Measurements from ENCODE around the gene ARSB.

DNA sequence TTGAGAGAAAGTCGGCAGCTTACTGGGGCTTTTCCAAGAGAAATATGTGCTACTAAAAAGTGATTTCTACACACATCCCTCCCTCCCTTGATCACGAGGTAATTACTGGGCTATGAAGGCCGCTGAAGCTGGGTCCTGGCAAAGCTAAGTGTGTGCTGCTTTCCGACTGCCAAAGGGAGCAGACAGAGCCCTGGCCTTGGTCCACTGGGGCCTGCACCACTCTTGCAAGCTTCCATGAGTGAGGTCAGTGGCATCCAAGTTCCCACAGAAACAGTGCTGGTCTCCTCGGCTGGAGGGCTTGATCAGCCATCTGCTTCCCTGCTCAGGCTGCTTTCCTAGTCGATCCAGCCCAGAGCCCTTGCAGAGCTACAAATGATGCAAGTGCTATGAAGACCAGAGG, 181.8 kb downstream of the ARSB start:
- no peak for TF ChIP-seq EZH2 (IDR thresholded peaks at IDR 0.05; ENCODE audit: borderline replicate concordance, low read length)
- TF ChIP-seq, protein P1, sequence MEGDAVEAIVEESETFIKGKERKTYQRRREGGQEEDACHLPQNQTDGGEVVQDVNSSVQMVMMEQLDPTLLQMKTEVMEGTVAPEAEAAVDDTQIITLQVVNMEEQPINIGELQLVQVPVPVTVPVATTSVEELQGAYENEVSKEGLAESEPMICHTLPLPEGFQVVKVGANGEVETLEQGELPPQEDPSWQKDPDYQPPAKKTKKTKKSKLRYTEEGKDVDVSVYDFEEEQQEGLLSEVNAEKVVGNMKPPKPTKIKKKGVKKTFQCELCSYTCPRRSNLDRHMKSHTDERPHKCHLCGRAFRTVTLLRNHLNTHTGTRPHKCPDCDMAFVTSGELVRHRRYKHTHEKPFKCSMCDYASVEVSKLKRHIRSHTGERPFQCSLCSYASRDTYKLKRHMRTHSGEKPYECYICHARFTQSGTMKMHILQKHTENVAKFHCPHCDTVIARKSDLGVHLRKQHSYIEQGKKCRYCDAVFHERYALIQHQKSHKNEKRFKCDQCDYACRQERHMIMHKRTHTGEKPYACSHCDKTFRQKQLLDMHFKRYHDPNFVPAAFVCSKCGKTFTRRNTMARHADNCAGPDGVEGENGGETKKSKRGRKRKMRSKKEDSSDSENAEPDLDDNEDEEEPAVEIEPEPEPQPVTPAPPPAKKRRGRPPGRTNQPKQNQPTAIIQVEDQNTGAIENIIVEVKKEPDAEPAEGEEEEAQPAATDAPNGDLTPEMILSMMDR (IDR thresholded peaks at IDR 0.05; ENCODE audit: low read length), result no peak

Measured in OCI-LY1 (cell line).